Upper lobe of right lung (tissue), 1 donor: Measurements from ENCODE around the gene NOP56. TPM values are rescaled to one million over a fixed set of nuclear protein-coding genes. Genes with fewer than 3 reads are reported as not detected.
"Not testable (repeated sequence)": the region's sequence is repeated elsewhere in the genome, so short reads cannot be mapped to it uniquely, and the experiment has no call there.

ENCODE experiments used
- ATAC-seq: fragments of 200-7000 bp; cut with Tn5 transposase; one replicate; pipeline ENCODE4 v1.9.1; 2020; ENCODE audit warnings: mild to moderate bottlenecking, moderate library complexity
- DNase-seq: peaks from one replicate; pipeline ENCODE4 v3.0.0-alpha.2; 2020
- H3K27ac ChIP-seq: fragments of 200-600 bp; one replicate; pipeline ENCODE4 v1.8.0; 2022
- H3K27me3 ChIP-seq: fragments of 200-600 bp; one replicate; pipeline ENCODE4 v1.8.0; 2022; ENCODE audit warnings: mild to moderate bottlenecking
- H3K36me3 ChIP-seq: fragments of 200-600 bp; one replicate; pipeline ENCODE4 v1.8.0; 2022
- H3K4me1 ChIP-seq: fragments of 200-600 bp; one replicate; pipeline ENCODE4 v1.8.0; 2022
- H3K4me3 ChIP-seq: fragments of 200-600 bp; one replicate; pipeline ENCODE4 v1.8.0; 2022; ENCODE audit warnings: mild to moderate bottlenecking
- H3K9me3 ChIP-seq: fragments of 200-600 bp; one replicate; pipeline ENCODE4 v1.8.0; 2022
- CTCF ChIP-seq: fragments of 200-600 bp; IDR thresholded peaks from one replicate; pipeline ENCODE4 v1.8.0; 2022; ENCODE audit warnings: antibody characterized with exemption
- intact Hi-C: fragments of 100-400 bp; cut with DNase I; formaldehyde crosslinking; loops from one replicate; pipeline ENCODE4 v1.11.0; 2022
- total RNA-seq: library from RNA; stranded (reverse); fragmentation: NEBNext Ultra II Directional; extraction: Animal tissue kit (Norgen Biotek cat#: 25700); gene quantifications from one replicate; pipeline ENCODE4 v1.2.1, GENCODE V29; 2021
- donor health status: DM: no; HTN: yes; CAD: no; lungs with severe emphysema.

Gene NOP56
- total RNA-seq, 1 donor from 2014 or later = 88.4 TPM

GRCh38 chr20:2693286-2694007 is 41.0 kb downstream of the NOP56 start:
- ATAC-seq = peak; percentile 38
- H3K4me3 ChIP-seq = peak overlapping the region; percentile 48
- intact Hi-C loops = no loop called here

DNA sequence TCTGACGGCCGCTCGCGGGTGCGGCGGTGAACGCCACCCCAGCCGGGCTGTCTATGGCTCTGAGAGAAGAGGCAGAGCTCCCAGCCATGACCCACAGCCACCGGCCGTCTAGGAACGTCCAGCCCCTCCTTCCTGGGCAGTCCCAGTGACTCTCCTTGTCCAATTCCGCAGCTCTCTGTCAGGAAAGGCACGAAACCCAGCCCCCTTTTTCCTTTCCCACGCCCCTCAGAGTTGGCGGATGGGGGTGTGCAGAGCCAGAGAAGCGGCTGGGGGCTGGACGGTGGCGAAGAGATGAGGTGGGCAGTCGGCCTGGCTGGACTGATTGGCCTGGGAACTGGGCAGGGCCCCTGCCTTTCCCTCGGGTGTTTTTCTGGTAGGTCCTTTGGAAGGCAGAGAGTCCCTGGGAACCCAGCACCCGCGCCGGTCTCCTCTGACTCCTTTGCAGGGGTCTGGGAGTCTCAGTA is 41.6 kb downstream of the NOP56 start:
- DNase-seq (no peak), ATAC-seq (no peak)
- Histone ChIP-seq H3K27ac (no peak overlapping the region), H3K9me3 (no peaks in the 10 kb centered on the region), H3K4me3 (peak overlapping the region; percentile 48), H3K36me3 (no peaks in the 10 kb centered on the region), H3K27me3 (peaks cover 30% of the 10 kb centered on the region), H3K4me1 (peaks cover 17% of the 10 kb centered on the region)
- intact Hi-C loops = no loop called here
- TF ChIP-seq CTCF = no peak

More at GRCh38 chr20:2693286-2694007, 41.0 kb downstream of the NOP56 start:
- Histone ChIP-seq H3K27ac (no peak overlapping the region), H3K36me3 (no peaks in the 10 kb centered on the region), H3K27me3 (peaks cover 30% of the 10 kb centered on the region), H3K9me3 (no peaks in the 10 kb centered on the region), H3K4me1 (peaks cover 17% of the 10 kb centered on the region)
- no peak for TF ChIP-seq CTCF
- peak; percentile 73 for DNase-seq

DNA sequence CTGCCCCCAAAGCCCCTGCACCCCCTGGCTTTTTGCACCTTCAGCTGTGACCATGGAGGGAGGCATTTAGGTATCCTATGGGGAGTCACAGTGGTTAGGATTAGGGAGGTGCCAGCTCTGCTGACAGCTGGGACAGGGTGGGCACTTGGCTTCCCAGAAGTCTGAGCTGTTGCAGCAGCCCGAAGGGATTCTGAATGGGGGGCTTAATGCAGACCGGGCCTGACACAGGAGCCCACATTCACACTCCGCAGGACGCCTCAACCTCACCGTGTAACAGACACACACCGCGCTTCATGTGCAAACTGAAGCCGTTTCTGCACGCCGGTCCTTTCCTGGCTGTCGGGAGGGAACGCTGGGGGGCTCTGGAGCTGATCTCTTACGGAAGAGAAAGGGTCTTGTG is 42.1 kb downstream of the NOP56 start:
- intact Hi-C loops = no loop called here
- H3K4me3 ChIP-seq = no peak overlapping the region
- H3K4me1 ChIP-seq = peaks cover 17% of the 10 kb centered on the region
- no peaks in the 10 kb centered on the region for H3K9me3 ChIP-seq
- ATAC-seq (no peak), DNase-seq (no peak)
- H3K27me3 ChIP-seq = peaks cover 30% of the 10 kb centered on the region
- H3K36me3 ChIP-seq = no peaks in the 10 kb centered on the region
- TF ChIP-seq CTCF = no peak
- H3K27ac ChIP-seq = no peak overlapping the region

GRCh38 chr20:2695206-2695983 is 43.0 kb downstream of the NOP56 start:
- Histone ChIP-seq H3K36me3 (no peaks in the 10 kb centered on the region), H3K27ac (no peak overlapping the region), H3K4me1 (peaks cover 17% of the 10 kb centered on the region), H3K9me3 (no peaks in the 10 kb centered on the region), H3K4me3 (no peak overlapping the region), H3K27me3 (peaks cover 30% of the 10 kb centered on the region)
- DNase-seq (no peak), ATAC-seq (no peak)
- intact Hi-C loops = no loop called here
- no peak for TF ChIP-seq CTCF

DNA sequence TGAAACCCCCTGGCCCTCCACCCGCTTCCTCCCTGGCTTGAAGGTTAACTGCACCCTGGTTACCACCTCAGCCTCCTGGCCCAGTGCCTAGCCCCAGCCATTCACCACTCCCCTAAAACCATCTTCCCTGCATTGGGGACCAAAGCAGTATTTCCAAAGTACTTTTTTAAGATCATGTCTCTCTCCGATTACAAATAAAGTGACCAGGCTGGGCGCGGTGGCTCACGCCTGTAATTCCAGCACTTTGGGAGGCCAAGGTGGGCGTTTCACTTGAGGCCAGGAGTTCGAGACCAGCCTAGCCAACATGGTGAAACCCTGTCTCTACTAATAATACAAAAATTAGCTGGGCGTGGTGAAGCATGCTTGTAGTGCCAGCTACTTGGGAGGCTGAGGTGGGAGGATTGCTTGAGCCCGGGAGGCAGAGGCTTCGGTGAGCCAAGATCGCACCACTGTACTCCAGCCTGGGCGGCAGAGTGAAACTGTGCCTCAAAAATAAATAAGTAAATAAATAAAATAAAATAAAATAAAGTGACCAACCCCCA is 43.6 kb downstream of the NOP56 start:
- H3K4me1 ChIP-seq = peaks cover 17% of the 10 kb centered on the region
- intact Hi-C loops, H3K4me3 ChIP-seq, H3K36me3 ChIP-seq, DNase-seq, H3K27ac ChIP-seq, ATAC-seq, H3K9me3 ChIP-seq: not testable (repeated sequence)
- peaks cover 30% of the 10 kb centered on the region for H3K27me3 ChIP-seq

- ATAC-seq = no peak
- H3K27me3 ChIP-seq = peaks cover 30% of the 10 kb centered on the region
- H3K9me3 ChIP-seq = no peaks in the 10 kb centered on the region
- no peaks in the 10 kb centered on the region for H3K36me3 ChIP-seq
- no peak for TF ChIP-seq CTCF
- H3K4me1 ChIP-seq = peaks cover 16% of the 10 kb centered on the region
- no peak for DNase-seq
- no peak overlapping the region for H3K4me3 ChIP-seq
- intact Hi-C loops = no loop called here
- no peak overlapping the region for H3K27ac ChIP-seq
These were observed 44.2 kb downstream of the NOP56 start for GRCh38 chr20:2696646-2697045.
